DMS79 (cell line): ENCODE measurements around the gene SLC18B1.

ENCODE experiments used
- DNase-seq: peaks from one replicate; lab custom pipeline; 2025; lab: John Stamatoyannopoulos, UW

Gene SLC18B1

GRCh38 chr6:132741281-132741680 is 57.2 kb downstream of the SLC18B1 start:
- DNase-seq, result no peak

GRCh38 chr6:132736239-132736638 is 62.2 kb downstream of the SLC18B1 start:
- DNase-seq, result no peak

- DNase-seq, result no peak
These were observed 63.7 kb downstream of the SLC18B1 start for GRCh38 chr6:132734694-132735236.

GRCh38 chr6:132733814-132734213 is 64.6 kb downstream of the SLC18B1 start:
- DNase-seq, result no peak

- DNase-seq, result no peak
These were observed 65.2 kb downstream of the SLC18B1 start for GRCh38 chr6:132733283-132733682.

- no peak for DNase-seq
These were observed 67.4 kb downstream of the SLC18B1 start for GRCh38 chr6:132731086-132731485.

GRCh38 chr6:132730560-132730959 is 67.9 kb downstream of the SLC18B1 start:
- DNase-seq, result no peak

- no peak for DNase-seq
These were observed 69.8 kb downstream of the SLC18B1 start for GRCh38 chr6:132728616-132729015.

GRCh38 chr6:132726608-132726975 is 71.8 kb downstream of the SLC18B1 start:
- no peak for DNase-seq

- no peak for DNase-seq
These were observed 72.4 kb downstream of the SLC18B1 start for GRCh38 chr6:132725947-132726607.

- DNase-seq, result no peak
These were observed 73.0 kb downstream of the SLC18B1 start for GRCh38 chr6:132725471-132725870.

- DNase-seq, result no peak
These were observed 78.5 kb downstream of the SLC18B1 start for GRCh38 chr6:132719736-132720448.
